Liver (tissue), 9 donors: Measurements from ENCODE around the gene RPH3AL. TPM values are rescaled to one million over a fixed set of nuclear protein-coding genes. Genes with fewer than 3 reads are reported as not detected.
"Not testable (repeated sequence)": the region's sequence is repeated elsewhere in the genome, so short reads cannot be mapped to it uniquely, and the experiment has no call there.

Experiments
- DNase-seq: peaks from one replicate; pipeline ENCODE4 v3.0.0-alpha.2; 2017; ENCODE audit warnings: low spot score
- H3K27ac ChIP-seq, 2 donors: one replicate each; pipeline ENCODE4 v1.7.0; 2013; ENCODE audit warnings: inconsistent platforms in 2 of 2, low read length in 2 of 2, control low read depth in 1 of 2, low read depth in 1 of 2, mild to moderate bottlenecking in 1 of 2
- H3K27me3 ChIP-seq, 4 donors: one replicate each; pipeline versions ENCODE4 v1.6.1 to v1.7.0; 2013; ENCODE audit warnings: low read length in 3 of 4, inconsistent platforms in 1 of 4, mild to moderate bottlenecking in 1 of 4, moderate library complexity in 1 of 4; ENCODE audit not compliant: control insufficient read depth in 4 of 4, insufficient read depth in 4 of 4
- H3K36me3 ChIP-seq, 4 donors: one replicate each; pipeline versions ENCODE4 v1.6.1 to v1.7.0; 2013; ENCODE audit warnings: low read length in 3 of 4, mild to moderate bottlenecking in 3 of 4, low read depth in 1 of 4, moderate library complexity in 1 of 4; ENCODE audit not compliant: control insufficient read depth in 4 of 4, insufficient read depth in 3 of 4
- H3K4me1 ChIP-seq, 4 donors: one replicate each; pipeline versions ENCODE4 v1.6.1 to v1.7.0; 2013; ENCODE audit warnings: low read length in 3 of 4, mild to moderate bottlenecking in 3 of 4, moderate library complexity in 1 of 4; ENCODE audit not compliant: control insufficient read depth in 4 of 4, insufficient read depth in 4 of 4
- H3K4me3 ChIP-seq, 3 donors: one replicate each; pipeline versions ENCODE4 v1.6.1 to v1.7.0; 2013; ENCODE audit warnings: low read length in 3 of 3, control low read depth in 1 of 3, low read depth in 1 of 3, mild to moderate bottlenecking in 1 of 3
- H3K9ac ChIP-seq, 2 donors: one replicate each; pipeline ENCODE4 v1.7.0; 2013; ENCODE audit warnings: low read length in 2 of 2, mild to moderate bottlenecking in 2 of 2, moderate library complexity in 2 of 2, control low read depth in 1 of 2, low read depth in 1 of 2
- H3K9me3 ChIP-seq, 4 donors: one replicate each; pipeline versions ENCODE4 v1.6.1 to v1.7.0; 2013; ENCODE audit warnings: low read length in 3 of 4; ENCODE audit not compliant: control insufficient read depth in 4 of 4
- EGR1 ChIP-seq, 2 donors: IDR thresholded peaks; 2 replicates each; pipeline ENCODE4 v1.6.1; 2016 to 2018; ENCODE audit warnings: antibody characterized with exemption in 2 of 2, low read depth in 2 of 2
- FOXA1 ChIP-seq: IDR thresholded peaks from 2 replicates; pipeline ENCODE4 v1.6.1; 2016; ENCODE audit warnings: antibody characterized with exemption
- FOXA2 ChIP-seq: IDR thresholded peaks from 2 replicates; pipeline ENCODE4 v1.6.1; 2016; ENCODE audit warnings: antibody characterized with exemption
- GABPA ChIP-seq, 2 donors: IDR thresholded peaks in 1 of 2; conservative IDR thresholded peaks in 1 of 2; 2 replicates each; pipeline ENCODE4 v1.6.1; 2016; ENCODE audit warnings: antibody characterized with exemption in 2 of 2, mild to moderate bottlenecking in 1 of 2, moderate library complexity in 1 of 2
- HNF4A ChIP-seq, 2 donors: conservative IDR thresholded peaks; 2 replicates each; pipeline ENCODE4 v1.6.1; 2016; ENCODE audit warnings: antibody characterized with exemption in 2 of 2, mild to moderate bottlenecking in 2 of 2
- HNF4G ChIP-seq: IDR thresholded peaks from 2 replicates; pipeline ENCODE4 v1.6.1; 2016; ENCODE audit warnings: antibody characterized with exemption
- JUND ChIP-seq, 2 donors: IDR thresholded peaks; 2 replicates each; pipeline ENCODE4 v1.6.1; 2016; ENCODE audit warnings: antibody characterized with exemption in 2 of 2
- NR2F2 ChIP-seq: IDR thresholded peaks from 2 replicates; pipeline ENCODE4 v1.6.1; 2016; ENCODE audit warnings: antibody characterized with exemption
- RAD21 ChIP-seq, 2 donors: IDR thresholded peaks; 2 replicates each; pipeline ENCODE4 v1.6.1; 2016; ENCODE audit warnings: antibody characterized with exemption in 2 of 2, mild to moderate bottlenecking in 2 of 2
- RXRA ChIP-seq, 2 donors: IDR thresholded peaks; 2 replicates each; pipeline ENCODE4 v1.6.1; 2017 to 2018; ENCODE audit warnings: antibody characterized with exemption in 2 of 2, mild to moderate bottlenecking in 1 of 2
- SP1 ChIP-seq: IDR thresholded peaks from 2 replicates; pipeline ENCODE4 v1.6.1; 2018; ENCODE audit warnings: antibody characterized with exemption, mild to moderate bottlenecking
- TAF1 ChIP-seq: conservative IDR thresholded peaks from 2 replicates; pipeline ENCODE4 v1.6.1; 2016; ENCODE audit warnings: antibody characterized with exemption, mild to moderate bottlenecking
- YY1 ChIP-seq: IDR thresholded peaks from 2 replicates; pipeline ENCODE4 v1.6.1; 2016; ENCODE audit warnings: antibody characterized with exemption, mild to moderate bottlenecking
- WGBS: extraction: QIAGEN DNeasy Blood & Tissue Kit; methylation state at CpG from one replicate; pipeline ENCODE4 v1.1.7; 2013; 5-methylcytosine and 5-hydroxymethylcytosine counted together
- polyA plus RNA-seq, 2 donors: library from polyadenylated mRNA; stranded (reverse) in 1 of 2; unstranded in 1 of 2; fragments of 200-250 nt in 1 of 2; fragments of >200 nt in 1 of 2; fragmentation: Nextera tagmentation in 1 of 2; extraction: Ambion mirVana in 1 of 2; gene quantifications; one replicate each; pipeline versions ENCODE4 v1.2.1 to v1.2.3, GENCODE V29; 2013 to 2015
- total RNA-seq, 2 donors: library from RNA; depleted of rRNA; stranded (reverse); fragments of >200 nt; gene quantifications; one replicate each; pipeline ENCODE4 v1.2.3, GENCODE V29; 2014
- TF ChIP-seq, protein P1 (sequence below): fragments of 150-350 bp; IDR thresholded peaks from 2 replicates; pipeline ENCODE4 v1.5.1; 2017; ENCODE audit warnings: improper control_type of control experiment, low read depth, low read length; ENCODE audit not compliant: missing input control
- TF ChIP-seq, protein P2 (sequence below): IDR thresholded peaks from 2 replicates; pipeline ENCODE4 v1.6.1; 2016; ENCODE audit warnings: antibody characterized with exemption
- TF ChIP-seq, protein P3 (sequence below): IDR thresholded peaks from 2 replicates; pipeline ENCODE4 v1.6.1; 2016; ENCODE audit warnings: antibody characterized with exemption
- TF ChIP-seq, protein P4 (sequence below): IDR thresholded peaks from 2 replicates; pipeline ENCODE4 v1.6.1; 2016; ENCODE audit warnings: antibody characterized with exemption, mild to moderate bottlenecking
- donor health status: healthy.
- donor health status: healthy.
- donor health status: healthy.
- donor health status: healthy.
- donor health status: healthy.

Gene RPH3AL
- total and polyA plus RNA-seq, 4 donors, result 8.5 to 52.5 (median 13.9) TPM

DNA sequence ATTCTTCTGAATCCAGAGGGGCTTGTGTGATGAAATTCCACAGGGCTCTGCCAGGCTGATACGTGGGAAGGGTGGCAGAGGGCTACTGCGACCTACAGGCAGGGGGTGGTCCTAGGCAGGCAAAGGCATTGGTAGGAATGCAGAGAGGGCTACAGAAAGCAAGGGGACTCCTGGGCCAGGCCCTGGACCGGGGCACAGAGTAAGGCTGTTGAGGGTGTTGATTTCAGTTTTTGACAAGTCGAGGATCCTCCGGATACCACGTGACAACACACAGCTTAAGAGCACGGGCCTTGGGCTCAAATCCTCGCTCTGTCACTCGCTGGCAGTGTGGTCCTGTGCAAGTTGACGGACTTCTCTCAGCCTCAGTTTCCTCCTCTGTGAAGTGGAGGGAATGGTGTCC, 152.0 kb downstream of the RPH3AL start (continued):
- TF ChIP-seq, protein P1, sequence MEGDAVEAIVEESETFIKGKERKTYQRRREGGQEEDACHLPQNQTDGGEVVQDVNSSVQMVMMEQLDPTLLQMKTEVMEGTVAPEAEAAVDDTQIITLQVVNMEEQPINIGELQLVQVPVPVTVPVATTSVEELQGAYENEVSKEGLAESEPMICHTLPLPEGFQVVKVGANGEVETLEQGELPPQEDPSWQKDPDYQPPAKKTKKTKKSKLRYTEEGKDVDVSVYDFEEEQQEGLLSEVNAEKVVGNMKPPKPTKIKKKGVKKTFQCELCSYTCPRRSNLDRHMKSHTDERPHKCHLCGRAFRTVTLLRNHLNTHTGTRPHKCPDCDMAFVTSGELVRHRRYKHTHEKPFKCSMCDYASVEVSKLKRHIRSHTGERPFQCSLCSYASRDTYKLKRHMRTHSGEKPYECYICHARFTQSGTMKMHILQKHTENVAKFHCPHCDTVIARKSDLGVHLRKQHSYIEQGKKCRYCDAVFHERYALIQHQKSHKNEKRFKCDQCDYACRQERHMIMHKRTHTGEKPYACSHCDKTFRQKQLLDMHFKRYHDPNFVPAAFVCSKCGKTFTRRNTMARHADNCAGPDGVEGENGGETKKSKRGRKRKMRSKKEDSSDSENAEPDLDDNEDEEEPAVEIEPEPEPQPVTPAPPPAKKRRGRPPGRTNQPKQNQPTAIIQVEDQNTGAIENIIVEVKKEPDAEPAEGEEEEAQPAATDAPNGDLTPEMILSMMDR, result no peak
- TF ChIP-seq EGR1 (IDR thresholded peaks at IDR 0.05; ENCODE audit: low read depth in 2 of 2) (no peak), HNF4G (no peak), NR2F2 (no peak)
- TF ChIP-seq, protein P2, sequence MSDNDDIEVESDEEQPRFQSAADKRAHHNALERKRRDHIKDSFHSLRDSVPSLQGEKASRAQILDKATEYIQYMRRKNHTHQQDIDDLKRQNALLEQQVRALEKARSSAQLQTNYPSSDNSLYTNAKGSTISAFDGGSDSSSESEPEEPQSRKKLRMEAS, result no peak

DNA sequence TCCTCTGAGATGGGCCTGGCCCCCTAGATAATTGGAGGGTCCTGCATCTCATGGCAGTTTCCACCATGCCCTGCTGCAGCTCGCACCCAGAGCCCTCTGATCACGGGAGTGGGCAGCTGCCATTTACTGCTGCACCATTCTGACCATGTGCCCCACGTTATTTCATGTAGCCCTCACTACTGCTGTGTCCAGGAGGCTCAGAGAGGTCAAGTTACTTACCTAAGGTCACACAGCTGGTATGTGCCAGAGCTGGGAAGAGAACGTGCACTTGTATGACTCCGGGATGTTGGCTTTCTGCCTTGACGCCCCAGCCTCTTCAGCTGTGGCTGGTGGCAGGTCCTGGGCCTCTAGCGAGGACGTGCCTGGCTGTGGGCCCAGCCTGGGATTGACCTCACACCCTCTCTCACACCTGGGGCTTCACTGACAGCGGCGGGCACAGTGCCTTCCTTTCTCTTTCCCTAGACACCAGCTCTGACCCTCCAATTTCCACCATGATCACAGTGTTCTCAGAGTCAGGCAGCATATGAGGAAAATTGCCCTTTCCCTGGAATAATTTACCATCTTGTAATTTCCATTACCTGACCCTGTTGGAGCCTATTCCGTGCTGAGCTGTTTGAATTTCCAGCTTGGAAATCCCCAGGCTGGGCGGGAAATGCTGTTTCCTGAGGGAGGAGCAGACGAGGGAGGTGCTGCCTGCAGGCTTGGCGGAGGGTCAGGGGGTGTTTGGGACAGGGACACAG, 152.6 kb downstream of the RPH3AL start:
- WGBS, result 26% methylated on average over 14 of the region's 14 CpGs
- H3K4me1 ChIP-seq, result peaks cover 6 to 13% (median 12%) of the 10 kb centered on the region in 4 donors
- H3K9ac ChIP-seq, result peak overlapping the region in 1 of 2 donors; percentile 28
- no peaks in the 10 kb centered on the region for H3K36me3 ChIP-seq
- TF ChIP-seq FOXA2 (no peak), HNF4G (no peak), RXRA (IDR thresholded peaks at IDR 0.05) (peak; percentile 51 to 68), GABPA (IDR thresholded peaks at IDR 0.05 in 1 of 2, conservative IDR thresholded peaks at IDR 0.05 in 1 of 2) (no peak), EGR1 (IDR thresholded peaks at IDR 0.05; ENCODE audit: low read depth in 2 of 2) (no peak), RAD21 (IDR thresholded peaks at IDR 0.05) (peak in 1 of 2 donors; percentile 45), FOXA1 (no peak), NR2F2 (peak; percentile 69), TAF1 (no peak), SP1 (peak; percentile 34), HNF4A (conservative IDR thresholded peaks at IDR 0.05) (no peak)
- TF ChIP-seq, protein P3, sequence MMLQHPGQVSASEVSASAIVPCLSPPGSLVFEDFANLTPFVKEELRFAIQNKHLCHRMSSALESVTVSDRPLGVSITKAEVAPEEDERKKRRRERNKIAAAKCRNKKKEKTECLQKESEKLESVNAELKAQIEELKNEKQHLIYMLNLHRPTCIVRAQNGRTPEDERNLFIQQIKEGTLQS, result no peak
- TF ChIP-seq, protein P4, sequence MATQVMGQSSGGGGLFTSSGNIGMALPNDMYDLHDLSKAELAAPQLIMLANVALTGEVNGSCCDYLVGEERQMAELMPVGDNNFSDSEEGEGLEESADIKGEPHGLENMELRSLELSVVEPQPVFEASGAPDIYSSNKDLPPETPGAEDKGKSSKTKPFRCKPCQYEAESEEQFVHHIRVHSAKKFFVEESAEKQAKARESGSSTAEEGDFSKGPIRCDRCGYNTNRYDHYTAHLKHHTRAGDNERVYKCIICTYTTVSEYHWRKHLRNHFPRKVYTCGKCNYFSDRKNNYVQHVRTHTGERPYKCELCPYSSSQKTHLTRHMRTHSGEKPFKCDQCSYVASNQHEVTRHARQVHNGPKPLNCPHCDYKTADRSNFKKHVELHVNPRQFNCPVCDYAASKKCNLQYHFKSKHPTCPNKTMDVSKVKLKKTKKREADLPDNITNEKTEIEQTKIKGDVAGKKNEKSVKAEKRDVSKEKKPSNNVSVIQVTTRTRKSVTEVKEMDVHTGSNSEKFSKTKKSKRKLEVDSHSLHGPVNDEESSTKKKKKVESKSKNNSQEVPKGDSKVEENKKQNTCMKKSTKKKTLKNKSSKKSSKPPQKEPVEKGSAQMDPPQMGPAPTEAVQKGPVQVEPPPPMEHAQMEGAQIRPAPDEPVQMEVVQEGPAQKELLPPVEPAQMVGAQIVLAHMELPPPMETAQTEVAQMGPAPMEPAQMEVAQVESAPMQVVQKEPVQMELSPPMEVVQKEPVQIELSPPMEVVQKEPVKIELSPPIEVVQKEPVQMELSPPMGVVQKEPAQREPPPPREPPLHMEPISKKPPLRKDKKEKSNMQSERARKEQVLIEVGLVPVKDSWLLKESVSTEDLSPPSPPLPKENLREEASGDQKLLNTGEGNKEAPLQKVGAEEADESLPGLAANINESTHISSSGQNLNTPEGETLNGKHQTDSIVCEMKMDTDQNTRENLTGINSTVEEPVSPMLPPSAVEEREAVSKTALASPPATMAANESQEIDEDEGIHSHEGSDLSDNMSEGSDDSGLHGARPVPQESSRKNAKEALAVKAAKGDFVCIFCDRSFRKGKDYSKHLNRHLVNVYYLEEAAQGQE, result no peak
- no peaks in the 10 kb centered on the region for H3K9me3 ChIP-seq
- H3K27me3 ChIP-seq, result no peaks in the 10 kb centered on the region
- H3K27ac ChIP-seq, result peak overlapping the region; percentile 22 to 51
- H3K4me3 ChIP-seq, result peak overlapping the region in 1 of 3 donors; percentile 7
- DNase-seq, result no peak

DNA sequence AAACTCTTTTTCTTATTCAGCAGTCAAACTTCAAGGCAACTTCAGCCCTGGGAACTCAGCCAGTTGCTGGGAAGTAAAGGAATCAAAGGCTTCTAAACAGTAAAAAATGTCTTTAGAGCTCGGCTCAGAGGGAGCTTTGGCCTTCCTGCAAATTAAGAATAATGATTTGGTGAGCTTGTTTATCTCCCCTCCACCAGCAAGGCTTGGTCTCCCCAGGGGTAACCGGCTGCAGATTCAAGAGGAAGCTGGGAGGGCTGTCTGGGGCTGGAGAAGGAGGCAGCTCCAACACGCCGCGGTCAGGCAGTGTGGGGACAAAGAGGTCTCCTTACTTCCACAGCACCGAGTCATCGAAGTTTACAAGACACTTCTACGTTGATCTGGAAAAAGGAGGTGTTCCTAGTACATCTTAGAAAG, 153.4 kb downstream of the RPH3AL start:
- no peak for DNase-seq
- WGBS, result 53% methylated on average over 8 of the region's 8 CpGs
- Histone ChIP-seq H3K4me3 (no peak overlapping the region), H3K27me3 (no peaks in the 10 kb centered on the region), H3K36me3 (no peaks in the 10 kb centered on the region), H3K27ac (peak overlapping the region in 1 of 2 donors; percentile 51), H3K9ac (no peak overlapping the region), H3K9me3 (no peaks in the 10 kb centered on the region), H3K4me1 (peaks cover 6 to 13% (median 12%) of the 10 kb centered on the region in 4 donors)
- TF ChIP-seq, protein P1, result no peak
- TF ChIP-seq NR2F2, result no peak
- TF ChIP-seq TAF1, result no peak
- TF ChIP-seq HNF4A (conservative IDR thresholded peaks at IDR 0.05), result no peak
- TF ChIP-seq JUND (IDR thresholded peaks at IDR 0.05), result no peak
- TF ChIP-seq YY1, result no peak
- TF ChIP-seq HNF4G, result no peak
- TF ChIP-seq EGR1 (IDR thresholded peaks at IDR 0.05; ENCODE audit: low read depth in 2 of 2), result no peak
- no peak for TF ChIP-seq RAD21 (IDR thresholded peaks at IDR 0.05)

DNA sequence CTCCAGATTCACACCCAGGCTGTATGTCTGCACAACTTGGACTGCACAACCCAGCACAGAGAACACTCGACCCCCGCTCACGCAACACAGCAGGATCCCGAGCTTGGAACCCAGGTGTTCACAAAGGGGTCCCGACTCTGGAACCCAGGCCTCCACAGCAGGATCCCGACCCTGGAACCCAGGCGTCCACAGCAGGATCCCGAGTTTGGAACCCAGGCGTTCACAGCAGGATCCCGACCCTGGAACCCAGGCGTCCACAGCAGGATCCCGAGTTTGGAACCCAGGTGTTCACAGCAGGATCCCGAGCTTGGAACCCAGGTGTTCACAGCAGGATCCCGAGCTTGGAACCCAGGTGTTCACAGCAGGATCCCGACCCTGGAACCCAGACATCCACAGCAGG, 154.4 kb downstream of the RPH3AL start:
- H3K4me3 ChIP-seq, DNase-seq, H3K27me3 ChIP-seq, H3K36me3 ChIP-seq, H3K9me3 ChIP-seq, H3K9ac ChIP-seq, H3K27ac ChIP-seq: not testable (repeated sequence)
- peaks cover 6 to 13% (median 12%) of the 10 kb centered on the region in 4 donors for H3K4me1 ChIP-seq
- 89% methylated on average over 15 of the region's 15 CpGs for WGBS
